GM04503 (cell line): ENCODE data around the gene SLC24A3.

Experiments used
- DNase-seq: peaks from one replicate; pipeline ENCODE4 v3.0.0-alpha.2; 2012; ENCODE audit warnings: low read depth

Gene SLC24A3

GRCh38 chr20:19384940-19385339 lies 172.5 kb downstream of the SLC24A3 start:
- no peak for DNase-seq

- no peak for DNase-seq
Observed at GRCh38 chr20:19387251-19387650, 174.8 kb downstream of the SLC24A3 start.

GRCh38 chr20:19392344-19393130 lies 180.1 kb downstream of the SLC24A3 start:
- no peak for DNase-seq

GRCh38 chr20:19396460-19397081 lies 184.1 kb downstream of the SLC24A3 start:
- DNase-seq = no peak

- DNase-seq = no peak
Observed at GRCh38 chr20:19397226-19397625, 184.8 kb downstream of the SLC24A3 start.

GRCh38 chr20:19397666-19398065 lies 185.2 kb downstream of the SLC24A3 start:
- no peak for DNase-seq

GRCh38 chr20:19401096-19401495 lies 188.7 kb downstream of the SLC24A3 start:
- no peak for DNase-seq

- no peak for DNase-seq
Observed at GRCh38 chr20:19403549-19403948, 191.1 kb downstream of the SLC24A3 start.

GRCh38 chr20:19404826-19405225 lies 192.4 kb downstream of the SLC24A3 start:
- no peak for DNase-seq

- no peak for DNase-seq
Observed at GRCh38 chr20:19405958-19406357, 193.5 kb downstream of the SLC24A3 start.

- DNase-seq = no peak
Observed at GRCh38 chr20:19406381-19406780, 193.9 kb downstream of the SLC24A3 start.

- DNase-seq = no peak
Observed at GRCh38 chr20:19407196-19407595, 194.8 kb downstream of the SLC24A3 start.

- DNase-seq = no peak
Observed at GRCh38 chr20:19407736-19408135, 195.3 kb downstream of the SLC24A3 start.

GRCh38 chr20:19408971-19409370 lies 196.5 kb downstream of the SLC24A3 start:
- DNase-seq = no peak

- DNase-seq = no peak
Observed at GRCh38 chr20:19411811-19412210, 199.4 kb downstream of the SLC24A3 start.

- no peak for DNase-seq
Observed at GRCh38 chr20:19412254-19412653, 199.8 kb downstream of the SLC24A3 start.

GRCh38 chr20:19414600-19414999 lies 202.2 kb downstream of the SLC24A3 start:
- DNase-seq = no peak

- DNase-seq = no peak
Observed at GRCh38 chr20:19415786-19416185, 203.3 kb downstream of the SLC24A3 start.

GRCh38 chr20:19416627-19417026 lies 204.2 kb downstream of the SLC24A3 start:
- DNase-seq = no peak

- DNase-seq = no peak
Observed at GRCh38 chr20:19419396-19419795, 207.0 kb downstream of the SLC24A3 start.

- no peak for DNase-seq
Observed at GRCh38 chr20:19423097-19423899, 210.9 kb downstream of the SLC24A3 start.

- DNase-seq = no peak
Observed at GRCh38 chr20:19423900-19424620, 211.6 kb downstream of the SLC24A3 start.
